Upper lobe of left lung (tissue), 6 donors: ENCODE data around the gene PLAC9. TPM values are rescaled to one million over a fixed set of nuclear protein-coding genes. Genes with fewer than 3 reads are reported as not detected.

ENCODE experiments used
- ATAC-seq, 2 donors: fragments of 200-7000 bp; cut with Tn5 transposase; one replicate each; pipeline ENCODE4 v1.9.1; 2022; ENCODE audit warnings: mild to moderate bottlenecking in 2 of 2, moderate library complexity in 2 of 2; ENCODE audit not compliant: low FRiP score in 2 of 2
- DNase-seq, 2 donors: peaks; one replicate each; pipeline ENCODE4 v3.0.0-alpha.2; 2019 to 2020
- H3K27ac ChIP-seq, 4 donors: fragments of 200-600 bp; sonication (generic); one replicate each; pipeline ENCODE4 v1.5.1; 2016 to 2019
- H3K27me3 ChIP-seq, 4 donors: fragments of 200-600 bp; sonication (generic); one replicate each; pipeline ENCODE4 v1.5.1; 2017 to 2019
- H3K36me3 ChIP-seq, 4 donors: fragments of 200-600 bp; sonication (generic); one replicate each; pipeline ENCODE4 v1.5.1; 2016 to 2019
- H3K4me1 ChIP-seq, 4 donors: fragments of 200-600 bp; sonication (generic); one replicate each; pipeline ENCODE4 v1.5.1; 2018 to 2019
- H3K4me3 ChIP-seq, 4 donors: fragments of 200-600 bp; sonication (generic); one replicate each; pipeline ENCODE4 v1.5.1; 2017 to 2019; ENCODE audit warnings: mild to moderate bottlenecking in 2 of 4, moderate library complexity in 1 of 4
- H3K9me3 ChIP-seq, 4 donors: fragments of 200-600 bp; sonication (generic); one replicate each; pipeline ENCODE4 v1.5.1; 2018 to 2019
- EP300 ChIP-seq, 4 donors: sonication (generic); formaldehyde crosslinking; IDR thresholded peaks; one replicate each; pipeline ENCODE4 v1.5.1; 2017; ENCODE audit warnings: antibody characterized with exemption in 4 of 4, control low read depth in 2 of 4
- POLR2A ChIP-seq, 4 donors: fragments of 450-650 bp; IDR thresholded peaks; one replicate each; pipeline ENCODE4 v1.5.1; 2016 to 2017; ENCODE audit warnings: antibody characterized with exemption in 4 of 4, mild to moderate bottlenecking in 2 of 4
- POLR2AphosphoS5 ChIP-seq, 2 donors: sonication (generic); formaldehyde crosslinking; IDR thresholded peaks; one replicate each; pipeline ENCODE4 v1.5.1; 2017; ENCODE audit warnings: antibody characterized with exemption in 2 of 2
- WGBS, 2 donors: methylation state at CpG; one replicate each; pipeline ENCODE4 v1.1.5; 2017 to 2018; 5-methylcytosine and 5-hydroxymethylcytosine counted together
- total RNA-seq, 6 donors: library from RNA; depleted of rRNA in 4 of 6; stranded (reverse); fragments of >200 nt in 4 of 6; gene quantifications; one replicate each; pipeline versions ENCODE4 v1.1.0 to v1.2.1, GENCODE V29; 2016 to 2021
- TF ChIP-seq, protein P1 (sequence below), 6 experiments: fragments of 450-650 bp in 4 of 6; fragments of 200-600 bp in 2 of 6; sonication (generic) in 2 of 6; IDR thresholded peaks; one replicate each; pipeline ENCODE4 v1.5.1; 2016 to 2019; ENCODE audit warnings: antibody characterized with exemption in 6 of 6
- donor health status: DM: no; HTN: no; CAD: no; lungs with moderate emphysema.
- donor health status: DM: no; HTN: yes; CAD: no; lungs with severe emphysema.

The PLAC9 gene
- total RNA-seq, 6 donors from 2014 or later: 7.9 to 82.9 (median 26.5) TPM; not detected in 2

DNA sequence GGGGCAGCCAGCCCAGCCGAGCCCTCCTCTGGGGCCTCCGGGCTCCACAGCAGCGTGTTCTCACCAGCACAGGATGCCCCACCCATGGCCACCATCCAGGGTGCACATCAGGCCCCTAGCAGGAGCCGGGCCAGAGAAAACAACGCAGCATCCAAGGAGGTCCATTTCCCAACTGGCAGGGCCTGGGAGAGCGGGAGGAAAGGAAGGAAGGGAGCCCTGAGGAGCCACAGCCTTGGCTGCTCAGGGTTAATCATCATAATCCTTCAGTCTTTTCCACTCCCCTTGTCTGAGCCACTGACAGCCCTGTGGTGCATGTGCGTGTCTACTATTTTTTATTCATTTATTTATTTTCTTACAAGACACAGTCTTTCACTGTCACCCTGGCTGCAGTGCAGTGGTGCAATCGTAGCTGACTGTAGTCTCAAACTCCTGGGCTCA lies 3.6 kb downstream of the PLAC9 start:
- Histone ChIP-seq H3K4me1 (peaks cover 13 to 17% (median 17%) of the 10 kb centered on the region in 4 donors), H3K36me3 (no peaks in the 10 kb centered on the region), H3K27me3 (peaks cover 0 to 9% (median 2%) of the 10 kb centered on the region in 4 donors), H3K9me3 (no peaks in the 10 kb centered on the region), H3K4me3 (no peak overlapping the region), H3K27ac (peak overlapping the region; percentile 30 to 61 (median 42))
- DNase-seq (peak; percentile 56 to 86), ATAC-seq (peak; percentile 58 to 80)
- WGBS, 2 donors: 51 to 60% methylated on average over 5 to 7 of the region's 8 CpGs
- TF ChIP-seq, protein P1, sequence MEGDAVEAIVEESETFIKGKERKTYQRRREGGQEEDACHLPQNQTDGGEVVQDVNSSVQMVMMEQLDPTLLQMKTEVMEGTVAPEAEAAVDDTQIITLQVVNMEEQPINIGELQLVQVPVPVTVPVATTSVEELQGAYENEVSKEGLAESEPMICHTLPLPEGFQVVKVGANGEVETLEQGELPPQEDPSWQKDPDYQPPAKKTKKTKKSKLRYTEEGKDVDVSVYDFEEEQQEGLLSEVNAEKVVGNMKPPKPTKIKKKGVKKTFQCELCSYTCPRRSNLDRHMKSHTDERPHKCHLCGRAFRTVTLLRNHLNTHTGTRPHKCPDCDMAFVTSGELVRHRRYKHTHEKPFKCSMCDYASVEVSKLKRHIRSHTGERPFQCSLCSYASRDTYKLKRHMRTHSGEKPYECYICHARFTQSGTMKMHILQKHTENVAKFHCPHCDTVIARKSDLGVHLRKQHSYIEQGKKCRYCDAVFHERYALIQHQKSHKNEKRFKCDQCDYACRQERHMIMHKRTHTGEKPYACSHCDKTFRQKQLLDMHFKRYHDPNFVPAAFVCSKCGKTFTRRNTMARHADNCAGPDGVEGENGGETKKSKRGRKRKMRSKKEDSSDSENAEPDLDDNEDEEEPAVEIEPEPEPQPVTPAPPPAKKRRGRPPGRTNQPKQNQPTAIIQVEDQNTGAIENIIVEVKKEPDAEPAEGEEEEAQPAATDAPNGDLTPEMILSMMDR (IDR thresholded peaks at IDR 0.05): no peak
- TF ChIP-seq EP300 (IDR thresholded peaks at IDR 0.05) (peak in 1 of 4 donors; percentile 11), POLR2A (IDR thresholded peaks at IDR 0.05) (no peak)

DNA sequence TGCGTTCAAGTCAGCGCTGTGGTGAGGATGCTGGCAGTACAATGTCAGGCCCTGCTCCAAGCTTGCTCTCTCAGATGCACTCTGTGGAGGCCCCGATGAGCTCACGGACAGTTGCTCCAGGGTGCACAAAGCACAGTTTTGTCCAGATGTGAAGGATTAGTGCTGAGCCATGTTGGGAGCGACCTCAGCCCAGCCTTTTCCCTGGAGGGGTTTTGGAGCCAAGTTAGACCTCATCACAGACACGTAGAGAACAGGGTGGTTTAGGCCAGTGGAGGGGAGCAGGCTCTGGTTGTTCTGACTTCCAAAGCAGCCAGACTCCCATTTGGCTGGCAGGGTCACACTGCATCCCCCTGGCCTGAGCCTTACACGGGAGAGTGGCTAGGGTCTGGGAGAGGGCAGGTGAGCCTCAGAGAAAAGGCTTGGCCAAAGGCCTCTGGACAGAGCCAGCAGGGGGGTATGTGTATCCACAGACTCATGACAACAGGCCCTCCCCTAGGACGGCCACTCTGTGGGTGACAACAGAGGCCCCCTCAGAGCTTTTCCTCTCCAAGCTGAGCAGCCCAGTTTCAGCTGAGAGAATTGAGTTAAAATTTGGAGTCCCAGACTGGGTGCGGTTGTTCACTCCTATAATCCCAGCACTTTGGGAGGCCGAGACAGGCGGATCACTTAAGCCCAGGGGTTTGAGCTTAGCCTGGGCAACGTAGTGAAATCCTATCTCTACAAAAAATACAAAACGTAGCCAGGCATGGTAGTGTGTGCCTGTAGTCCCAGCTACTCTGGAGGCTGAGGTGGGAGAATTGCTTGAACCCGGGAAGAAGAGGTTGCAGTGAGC lies 4.7 kb downstream of the PLAC9 start:
- Histone ChIP-seq H3K36me3 (no peaks in the 10 kb centered on the region), H3K27ac (peak overlapping the region; percentile 26 to 74 (median 57)), H3K4me3 (no peak overlapping the region), H3K4me1 (peaks cover 13 to 16% (median 15%) of the 10 kb centered on the region in 4 donors), H3K9me3 (no peaks in the 10 kb centered on the region), H3K27me3 (peaks cover 0 to 9% (median 2%) of the 10 kb centered on the region in 4 donors)
- no peak for DNase-seq
- TF ChIP-seq POLR2A (IDR thresholded peaks at IDR 0.05) (no peak), EP300 (IDR thresholded peaks at IDR 0.05) (no peak), POLR2AphosphoS5 (IDR thresholded peaks at IDR 0.05) (no peak)
- TF ChIP-seq, protein P1 (IDR thresholded peaks at IDR 0.05): no peak
- ATAC-seq: peak; percentile 36 to 82
- 87 to 88% methylated on average over 9 to 14 of the region's 14 CpGs for WGBS, 2 donors

DNA sequence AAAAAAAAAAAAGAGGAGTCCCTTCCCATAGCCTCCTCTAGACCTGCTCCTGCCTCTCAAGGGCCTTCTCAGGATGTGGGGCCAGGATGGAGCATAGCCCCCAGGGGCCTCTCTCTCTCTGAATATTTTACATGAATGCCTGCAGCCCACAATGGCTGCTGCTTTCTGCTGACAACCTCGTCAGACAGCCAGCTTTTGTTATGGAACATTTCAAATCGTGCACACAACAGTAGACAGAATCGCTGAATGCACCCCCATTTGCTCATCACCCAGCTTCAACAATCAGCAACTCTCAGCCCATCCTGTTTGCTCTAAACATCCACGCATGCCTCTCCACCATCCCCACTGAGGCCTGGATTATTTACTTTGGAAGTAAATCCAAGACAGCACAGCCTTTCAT lies 5.4 kb downstream of the PLAC9 start:
- no peak overlapping the region for H3K4me3 ChIP-seq
- no peak for ATAC-seq
- no peak overlapping the region for H3K27ac ChIP-seq
- no peak for DNase-seq
- H3K4me1 ChIP-seq: peaks cover 8 to 10% (median 9%) of the 10 kb centered on the region in 4 donors
- H3K9me3 ChIP-seq: no peaks in the 10 kb centered on the region
- no peak for TF ChIP-seq POLR2A (IDR thresholded peaks at IDR 0.05)
- TF ChIP-seq POLR2AphosphoS5 (IDR thresholded peaks at IDR 0.05): no peak
- TF ChIP-seq, protein P1 (IDR thresholded peaks at IDR 0.05): no peak
- no peak for TF ChIP-seq EP300 (IDR thresholded peaks at IDR 0.05)
- H3K27me3 ChIP-seq: peaks cover 0 to 4% (median 0%) of the 10 kb centered on the region in 4 donors
- 63 to 79% methylated on average over 2 to 4 of the region's 4 CpGs for WGBS, 2 donors
- no peaks in the 10 kb centered on the region for H3K36me3 ChIP-seq

DNA sequence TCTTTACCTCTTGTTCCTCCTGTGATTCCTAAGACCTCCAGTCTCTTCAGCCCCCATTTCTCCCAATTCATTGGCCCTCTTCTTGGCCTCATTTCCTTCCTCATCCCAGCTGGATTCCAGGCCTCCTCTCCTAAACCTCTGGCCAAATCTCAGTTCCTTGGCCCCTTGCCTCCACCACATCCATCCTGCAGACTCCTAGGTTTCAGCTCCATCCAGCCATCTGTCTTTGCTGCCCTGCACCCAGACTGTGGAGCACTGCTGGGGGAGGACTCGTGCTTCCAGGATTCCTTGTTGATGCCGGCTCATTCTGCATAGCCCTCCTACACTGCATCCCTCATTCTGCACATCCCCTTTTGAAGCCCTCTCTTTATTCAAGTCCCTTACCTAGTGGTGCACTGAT lies 6.7 kb downstream of the PLAC9 start:
- no peak for TF ChIP-seq EP300 (IDR thresholded peaks at IDR 0.05)
- no peak for TF ChIP-seq POLR2AphosphoS5 (IDR thresholded peaks at IDR 0.05)
- TF ChIP-seq POLR2A (IDR thresholded peaks at IDR 0.05): no peak
- TF ChIP-seq, protein P1 (IDR thresholded peaks at IDR 0.05): no peak
- ATAC-seq (no peak), DNase-seq (no peak)

More for the DNA sequence above, 6.7 kb downstream of the PLAC9 start:
- WGBS, 2 donors: 81 to 87% methylated on average over 2 of the region's 2 CpGs
- Histone ChIP-seq H3K36me3 (no peaks in the 10 kb centered on the region), H3K27me3 (no peaks in the 10 kb centered on the region), H3K4me3 (no peak overlapping the region), H3K4me1 (peaks cover 9 to 13% (median 12%) of the 10 kb centered on the region in 4 donors), H3K27ac (no peak overlapping the region), H3K9me3 (no peaks in the 10 kb centered on the region)
